ENCODE data around the gene SMAGP.
"Not testable (repeated sequence)": the region's sequence is repeated elsewhere in the genome, so short reads cannot be mapped to it uniquely, and the experiment has no call there.

Gene SMAGP

GRCh38 chr12:51265024-51265423, 5.2 kb downstream of the SMAGP start:
- DNase-seq (ENCODE audit: low read depth in 1 of 2, low spot score in 1 of 2), result peak in 1 of 2 donors; percentile 7

GRCh38 chr12:51264297-51264696, 5.9 kb downstream of the SMAGP start:
- no peak for DNase-seq (ENCODE audit: low read depth in 1 of 2, low spot score in 1 of 2)

GRCh38 chr12:51263341-51263740, 6.9 kb downstream of the SMAGP start:
- DNase-seq (ENCODE audit: low read depth in 1 of 2, low spot score in 1 of 2), result no peak

- DNase-seq (ENCODE audit: low read depth in 1 of 2, low spot score in 1 of 2), result no peak
These were observed 7.4 kb downstream of the SMAGP start for GRCh38 chr12:51262758-51263177.

GRCh38 chr12:51259600-51259999, 10.6 kb downstream of the SMAGP start:
- not testable (repeated sequence) for DNase-seq (ENCODE audit: low read depth in 1 of 2, low spot score in 1 of 2)

- no peak for DNase-seq (ENCODE audit: low read depth in 1 of 2, low spot score in 1 of 2)
These were observed 15.7 kb downstream of the SMAGP start for GRCh38 chr12:51254536-51254935.

- DNase-seq (ENCODE audit: low read depth in 1 of 2, low spot score in 1 of 2), result no peak
These were observed 16.9 kb downstream of the SMAGP start for GRCh38 chr12:51253276-51253675.

- no peak for DNase-seq (ENCODE audit: low read depth in 1 of 2, low spot score in 1 of 2)
These were observed 22.6 kb downstream of the SMAGP start for GRCh38 chr12:51247523-51248206.

GRCh38 chr12:51246254-51246853, 23.9 kb downstream of the SMAGP start:
- no peak for DNase-seq (ENCODE audit: low read depth in 1 of 2, low spot score in 1 of 2)

GRCh38 chr12:51245476-51246253, 24.6 kb downstream of the SMAGP start:
- DNase-seq (ENCODE audit: low read depth in 1 of 2, low spot score in 1 of 2), result no peak

- no peak for DNase-seq (ENCODE audit: low read depth in 1 of 2, low spot score in 1 of 2)
These were observed 25.9 kb downstream of the SMAGP start for GRCh38 chr12:51244269-51244668.

- DNase-seq (ENCODE audit: low read depth in 1 of 2, low spot score in 1 of 2), result no peak
These were observed 27.3 kb downstream of the SMAGP start for GRCh38 chr12:51242876-51243275.

- DNase-seq (ENCODE audit: low read depth in 1 of 2, low spot score in 1 of 2), result no peak
These were observed 28.1 kb downstream of the SMAGP start for GRCh38 chr12:51242120-51242519.

GRCh38 chr12:51240971-51241370, 29.2 kb downstream of the SMAGP start:
- DNase-seq (ENCODE audit: low read depth in 1 of 2, low spot score in 1 of 2), result no peak

- peak; percentile 78 to 93 for DNase-seq (ENCODE audit: low read depth in 1 of 2, low spot score in 1 of 2)
These were observed 31.5 kb downstream of the SMAGP start, which contains the start of gene DAZAP2 for GRCh38 chr12:51238510-51239334. TSS of gene DAZAP2 (plus strand) at chr12:51238826. CDS start at chr12:51238908, 82 bp downstream.

GRCh38 chr12:51238037-51238509, 32.1 kb downstream of the SMAGP start:
- no peak for DNase-seq (ENCODE audit: low read depth in 1 of 2, low spot score in 1 of 2)

- DNase-seq (ENCODE audit: low read depth in 1 of 2, low spot score in 1 of 2), result no peak
These were observed 35.7 kb downstream of the SMAGP start for GRCh38 chr12:51234530-51234929.

- DNase-seq (ENCODE audit: low read depth in 1 of 2, low spot score in 1 of 2), result no peak
These were observed 37.6 kb downstream of the SMAGP start for GRCh38 chr12:51232642-51233041.

GRCh38 chr12:51229116-51229809, 41.0 kb downstream of the SMAGP start:
- no peak for DNase-seq (ENCODE audit: low read depth in 1 of 2, low spot score in 1 of 2)

- no peak for DNase-seq (ENCODE audit: low read depth in 1 of 2, low spot score in 1 of 2)
These were observed 42.3 kb downstream of the SMAGP start for GRCh38 chr12:51227962-51228361.
